Left renal cortex interstitium (tissue), 4 donors: ENCODE results near the gene CHRNB4. TPM values are rescaled to one million over a fixed set of nuclear protein-coding genes. Genes with fewer than 3 reads are reported as not detected.
A peak's percentile ranks its signal among the peaks of the same experiment; 100 is the strongest.
"Not testable (repeated sequence)": the region's sequence is repeated elsewhere in the genome, so short reads cannot be mapped to it uniquely, and the experiment has no call there.

Source experiments
- DNase-seq, 4 donors: peaks; one replicate each; pipeline ENCODE4 v3.0.0-alpha.2; 2013; ENCODE audit warnings: low read depth in 4 of 4, low spot score in 2 of 4, missing footprints in 1 of 4
- polyA plus RNA-seq, 4 donors: library from polyadenylated mRNA; unstranded; fragments of 120-200 nt; gene quantifications; one replicate each; pipeline ENCODE4 v1.2.1, GENCODE V29; 2013; ENCODE audit not compliant: insufficient read length in 4 of 4

The CHRNB4 gene, protein sequence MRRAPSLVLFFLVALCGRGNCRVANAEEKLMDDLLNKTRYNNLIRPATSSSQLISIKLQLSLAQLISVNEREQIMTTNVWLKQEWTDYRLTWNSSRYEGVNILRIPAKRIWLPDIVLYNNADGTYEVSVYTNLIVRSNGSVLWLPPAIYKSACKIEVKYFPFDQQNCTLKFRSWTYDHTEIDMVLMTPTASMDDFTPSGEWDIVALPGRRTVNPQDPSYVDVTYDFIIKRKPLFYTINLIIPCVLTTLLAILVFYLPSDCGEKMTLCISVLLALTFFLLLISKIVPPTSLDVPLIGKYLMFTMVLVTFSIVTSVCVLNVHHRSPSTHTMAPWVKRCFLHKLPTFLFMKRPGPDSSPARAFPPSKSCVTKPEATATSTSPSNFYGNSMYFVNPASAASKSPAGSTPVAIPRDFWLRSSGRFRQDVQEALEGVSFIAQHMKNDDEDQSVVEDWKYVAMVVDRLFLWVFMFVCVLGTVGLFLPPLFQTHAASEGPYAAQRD
- 1 to 10 TPM; 2.5 to 3.9 (median 2.8) TPM for polyA plus RNA-seq

DNA sequence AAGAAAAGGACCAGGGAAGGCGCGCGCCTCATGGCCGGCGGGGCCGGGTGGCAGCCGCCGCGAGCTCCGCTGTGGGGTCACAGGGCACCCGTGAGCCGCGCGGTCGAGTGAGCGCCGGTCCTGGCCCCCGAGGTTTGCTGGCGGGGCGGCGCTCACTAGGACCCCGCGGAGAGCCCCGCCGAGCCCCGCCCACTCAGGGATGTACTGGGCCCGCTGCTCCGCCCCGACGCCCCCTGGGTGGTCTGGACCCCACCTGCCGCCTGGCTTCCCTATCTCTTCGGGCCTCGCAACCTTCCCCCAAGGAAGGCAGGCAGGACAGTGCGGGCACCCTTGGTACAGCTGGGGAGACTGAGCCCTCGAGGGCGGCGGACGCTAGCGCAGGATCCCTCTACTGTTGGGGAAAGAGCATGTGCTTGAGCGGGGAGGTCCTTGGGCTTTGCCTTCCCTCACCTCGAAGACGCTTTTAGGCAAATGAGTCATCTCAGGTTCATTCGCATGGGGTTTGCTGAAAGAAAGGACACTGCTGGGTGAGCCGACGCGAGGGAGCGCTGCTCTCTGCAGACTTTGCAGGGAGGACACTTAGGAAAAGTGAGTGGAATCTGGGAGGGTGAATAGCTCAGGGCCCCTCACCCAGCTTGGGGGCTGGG is at the start of gene CHRNB4:
Gene CHRNB4, minus strand, starts transcription at position 109 of the 647 bp plus-strand sequence. Its CDS starts 77 bp downstream, at position 32.
- DNase-seq = peak in 1 of 4 donors; percentile 48

DNA sequence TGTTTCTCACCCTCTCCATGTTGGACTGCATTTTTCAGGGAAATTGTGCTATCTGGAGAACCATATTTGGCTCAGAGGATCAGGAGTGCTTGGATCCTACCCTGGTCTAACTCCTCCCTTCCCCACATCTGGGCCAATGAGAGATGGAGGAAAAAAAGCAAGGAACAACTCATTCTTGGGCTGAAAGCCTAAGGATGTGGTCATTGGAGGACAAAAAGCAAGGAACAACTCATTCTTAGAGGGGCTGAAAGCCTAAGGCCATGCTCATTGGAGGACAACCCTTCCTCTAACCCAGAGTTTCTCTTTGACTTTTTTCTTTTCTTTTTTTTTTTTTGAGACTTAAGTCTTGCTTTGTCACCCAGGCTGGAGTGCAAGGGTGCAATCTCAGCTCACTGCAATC is 48.6 kb upstream of the CHRNB4 start:
- DNase-seq = no peak

DNA sequence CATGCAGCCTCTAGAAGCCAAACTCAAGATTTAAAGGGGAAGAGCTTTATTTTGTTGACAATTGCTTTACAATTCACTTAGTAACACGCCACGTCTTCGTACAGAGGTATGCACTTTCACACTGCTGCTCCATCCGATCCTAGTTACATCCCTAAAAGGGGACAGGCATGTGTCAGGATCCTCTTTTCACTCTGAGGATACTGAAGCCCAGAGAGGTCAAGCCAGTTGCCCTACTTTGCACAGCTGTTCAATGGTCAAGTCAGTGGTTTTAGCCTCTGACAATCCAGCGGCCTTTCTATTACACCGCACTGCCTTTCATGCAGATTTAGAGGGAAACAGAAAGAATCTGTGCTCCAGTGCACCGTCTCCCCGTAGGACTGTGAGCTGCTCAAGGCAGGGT is 44.9 kb upstream of the CHRNB4 start:
- no peak for DNase-seq

DNA sequence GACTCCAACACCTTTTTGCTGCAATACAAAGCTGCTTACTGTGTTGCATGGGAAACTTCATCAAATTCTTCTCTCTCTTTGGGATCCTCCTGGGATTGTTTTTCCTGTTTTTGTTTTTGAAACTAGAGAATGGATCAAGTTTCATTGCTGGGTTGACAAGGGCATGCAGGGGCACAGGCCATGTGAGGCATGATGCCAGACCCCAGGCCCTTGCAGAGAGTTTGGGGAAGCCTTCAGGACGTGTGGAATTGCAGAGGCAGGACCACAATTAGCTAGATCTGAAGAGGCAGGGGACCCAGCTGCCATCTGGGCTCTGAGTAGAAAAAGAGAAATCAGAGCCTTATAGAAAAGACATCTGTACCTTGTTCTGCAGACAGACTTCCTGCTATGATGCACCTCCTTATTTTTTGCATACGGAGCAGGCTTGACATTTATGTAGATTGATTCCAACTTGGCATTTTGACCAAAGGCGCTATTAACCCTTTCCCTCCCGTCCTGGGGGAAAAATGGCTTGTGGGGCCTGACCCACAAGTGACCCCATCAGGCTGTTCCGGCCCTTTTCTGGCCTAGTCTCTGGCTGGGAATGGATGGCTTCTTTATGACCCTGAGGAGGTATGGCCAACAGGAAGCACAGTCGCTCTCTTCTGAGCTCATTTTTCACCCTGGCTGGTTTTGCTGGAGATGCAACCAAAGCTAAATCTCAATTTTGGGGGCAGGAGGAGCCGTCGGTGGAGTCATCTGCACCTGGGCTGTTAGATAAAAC is 44.3 kb upstream of the CHRNB4 start:
- no peak for DNase-seq

DNA sequence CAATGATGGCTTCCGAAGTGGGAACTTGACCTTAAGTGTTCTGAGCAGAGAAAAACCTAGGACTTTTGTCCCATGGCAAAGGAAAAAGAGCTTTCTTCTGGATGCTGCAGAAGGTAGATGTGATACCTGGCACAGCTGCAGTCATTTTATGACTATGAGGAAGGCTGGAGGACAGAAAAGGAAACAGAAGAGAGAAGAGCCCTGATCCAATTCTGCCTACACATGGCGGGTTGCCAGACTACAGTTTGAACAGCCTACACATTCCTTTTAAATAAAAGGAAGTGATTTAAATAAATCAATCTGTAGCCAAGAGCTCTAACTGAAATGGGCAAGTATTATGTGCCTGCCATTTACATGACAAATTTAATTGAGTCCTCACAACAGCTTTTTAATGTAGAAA is 43.6 kb upstream of the CHRNB4 start:
- DNase-seq = no peak

DNA sequence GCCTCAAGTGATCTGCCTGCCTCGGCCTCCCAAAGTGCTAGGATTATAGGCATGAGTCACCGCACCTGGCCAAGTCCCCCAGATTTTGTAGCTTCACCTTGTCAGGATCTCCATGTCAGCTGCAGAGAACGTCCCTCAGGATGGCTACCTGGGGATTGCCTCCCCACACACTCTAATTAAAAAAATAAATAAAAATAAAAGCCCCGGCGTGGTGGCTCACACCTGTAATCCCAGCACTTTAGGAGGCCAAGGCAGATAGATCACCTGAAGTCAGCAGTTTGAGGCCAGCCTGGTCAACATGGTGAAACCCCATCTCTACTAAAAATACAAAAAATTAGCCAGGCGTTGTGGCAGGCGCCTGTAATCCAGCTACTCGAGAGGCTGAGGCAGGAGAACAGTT is 42.6 kb upstream of the CHRNB4 start:
- DNase-seq = not testable (repeated sequence)

DNA sequence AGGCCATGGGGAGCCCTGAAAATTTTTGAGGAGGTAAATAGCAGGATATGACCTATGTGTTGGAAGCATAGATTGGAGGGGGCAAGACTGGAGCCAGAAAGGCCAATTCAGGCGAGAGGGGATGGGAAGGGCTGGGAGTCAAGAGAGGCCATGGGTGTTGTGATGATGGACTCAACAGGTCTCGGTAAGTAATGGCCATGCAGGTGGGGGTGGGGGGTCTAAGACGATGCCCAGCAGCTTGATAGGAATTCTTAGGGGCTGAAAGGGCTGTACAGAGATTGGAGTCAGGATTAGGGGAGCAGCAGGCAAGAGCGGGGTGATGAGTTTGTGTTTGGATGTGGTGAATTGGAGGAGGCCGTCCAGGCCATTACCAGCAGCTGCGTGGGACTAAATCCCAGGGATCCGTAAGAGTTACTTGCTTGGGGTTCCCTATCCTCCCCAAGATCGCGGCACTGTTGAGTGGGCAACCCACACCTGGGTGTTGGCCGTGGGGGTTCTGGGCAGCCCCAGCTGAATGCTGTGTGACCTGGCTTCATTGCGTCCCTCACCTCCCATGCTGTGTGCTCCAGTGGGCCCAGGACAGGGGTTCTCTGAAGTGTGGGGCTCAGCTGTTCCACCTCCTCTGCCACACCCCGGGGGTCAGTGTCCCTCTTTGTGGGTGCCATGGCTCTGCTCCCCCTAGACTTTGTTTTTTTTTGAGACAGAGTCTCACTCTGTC is 41.8 kb upstream of the CHRNB4 start:
- DNase-seq = no peak

DNA sequence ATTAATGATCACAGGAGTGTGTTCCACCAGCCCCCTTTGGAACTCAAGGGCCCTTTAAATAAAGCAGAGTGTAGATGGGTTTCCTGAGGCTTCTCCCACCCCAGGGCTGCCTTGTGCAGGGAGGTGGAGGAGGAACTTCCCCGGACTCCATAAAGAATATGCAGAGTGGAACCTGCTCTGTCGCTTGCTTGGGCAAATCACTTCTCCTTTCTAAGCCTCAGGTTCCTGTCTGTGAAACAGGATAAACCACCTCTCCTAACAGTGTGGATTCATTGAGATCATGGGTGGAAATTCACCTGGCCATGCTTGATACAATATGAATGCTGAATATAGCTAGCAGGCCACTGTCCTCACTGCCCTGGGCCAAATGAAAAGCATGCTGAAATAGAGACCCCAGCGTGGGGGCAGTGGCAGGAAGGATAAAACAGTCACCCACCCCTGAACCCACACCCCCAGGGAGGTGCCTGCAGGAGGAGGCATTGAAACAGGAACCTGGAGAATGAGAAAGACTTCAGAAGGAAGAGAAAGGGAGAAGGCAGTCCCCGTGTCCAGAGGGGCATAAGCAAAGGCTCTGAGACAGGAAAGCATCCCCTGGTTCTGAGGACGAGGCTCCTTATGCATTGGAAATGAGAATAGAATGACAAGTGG is 41.1 kb upstream of the CHRNB4 start:
- DNase-seq = no peak

DNA sequence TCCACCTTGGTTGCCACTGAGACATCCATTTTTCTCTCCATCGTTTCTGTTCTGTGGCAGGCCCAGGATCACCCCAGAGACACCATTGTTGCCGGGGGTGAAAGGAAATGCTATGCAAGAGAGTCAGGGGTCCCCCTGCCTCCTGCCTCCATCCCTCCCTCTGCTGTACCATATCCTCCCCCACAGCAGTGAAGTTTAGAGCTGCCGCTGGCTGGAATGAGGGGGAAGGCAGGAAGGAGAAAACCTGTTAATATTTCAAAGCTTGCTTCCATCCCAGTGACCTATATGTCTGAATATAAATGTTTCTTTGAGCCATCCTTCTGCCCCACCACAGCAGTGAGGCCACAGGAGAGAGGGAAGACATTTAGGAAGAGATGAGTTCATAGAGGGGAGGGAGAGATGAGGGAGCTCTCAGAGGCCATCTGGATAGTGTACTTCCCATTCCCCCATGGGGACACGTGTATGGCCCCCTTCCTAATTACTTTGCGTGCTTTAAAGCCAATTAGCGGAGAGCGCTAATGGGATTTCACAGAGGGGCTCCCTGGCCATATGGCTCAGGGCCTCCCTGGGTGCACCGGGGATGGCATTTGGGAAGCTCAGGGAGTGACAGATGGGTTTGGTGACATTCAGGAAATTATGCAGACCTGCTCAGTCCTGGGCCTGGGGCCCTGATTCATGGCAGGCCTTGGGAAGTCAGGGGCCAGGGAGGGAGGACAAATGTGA is 40.4 kb upstream of the CHRNB4 start:
- DNase-seq = no peak

DNA sequence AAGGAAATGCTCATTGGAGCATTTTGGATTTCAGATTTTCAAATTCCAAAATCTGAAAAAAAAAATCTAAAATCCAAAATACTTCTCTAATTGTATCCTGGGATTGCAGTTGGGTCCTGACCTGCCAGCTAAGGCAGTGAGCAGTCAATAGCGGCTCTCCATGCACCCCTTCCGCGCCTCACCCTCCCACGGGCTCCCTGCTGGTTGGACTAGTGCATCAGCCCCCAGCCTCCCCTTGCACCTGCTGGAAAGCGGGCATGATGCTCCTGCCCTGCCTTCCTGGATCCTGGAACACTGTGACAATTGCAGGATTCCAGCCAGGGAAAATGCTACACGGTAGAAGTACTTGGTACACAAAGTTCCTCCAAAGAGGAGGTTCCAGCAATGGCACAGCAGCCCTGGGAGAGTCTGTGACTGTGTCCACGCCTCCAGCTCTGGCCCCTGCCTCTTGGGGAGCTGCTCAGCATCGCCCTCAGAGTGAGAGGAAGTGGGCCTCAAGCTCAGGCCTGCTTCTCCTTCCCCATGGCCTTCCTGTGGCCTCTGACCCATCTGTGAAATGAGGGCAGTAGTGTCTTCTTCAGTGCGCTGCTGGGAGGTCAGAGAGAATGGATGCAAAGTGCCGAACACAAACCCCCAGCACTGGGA is 39.5 kb upstream of the CHRNB4 start:
- DNase-seq = no peak

DNA sequence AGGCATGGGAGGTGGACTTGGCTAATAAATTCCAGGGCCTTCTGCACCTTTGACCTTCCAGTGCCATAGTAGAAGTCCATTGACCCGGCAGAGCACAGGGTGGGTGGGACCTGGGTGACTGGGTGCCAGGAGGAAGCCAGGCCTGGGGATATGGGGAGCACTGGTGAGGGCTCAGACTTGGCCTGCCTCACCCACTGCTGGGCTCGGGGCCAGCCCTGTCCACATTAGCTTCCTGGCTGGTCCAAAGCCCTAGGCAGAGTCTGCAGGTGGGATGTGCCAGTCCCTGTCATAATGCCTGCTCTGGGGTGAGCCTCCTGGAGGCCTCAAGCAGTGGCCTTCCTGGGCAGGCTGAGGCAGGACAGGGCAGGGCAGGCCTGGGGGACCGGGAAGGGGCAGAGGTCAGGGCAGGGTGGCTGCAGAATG is 38.1 kb upstream of the CHRNB4 start:
- no peak for DNase-seq

DNA sequence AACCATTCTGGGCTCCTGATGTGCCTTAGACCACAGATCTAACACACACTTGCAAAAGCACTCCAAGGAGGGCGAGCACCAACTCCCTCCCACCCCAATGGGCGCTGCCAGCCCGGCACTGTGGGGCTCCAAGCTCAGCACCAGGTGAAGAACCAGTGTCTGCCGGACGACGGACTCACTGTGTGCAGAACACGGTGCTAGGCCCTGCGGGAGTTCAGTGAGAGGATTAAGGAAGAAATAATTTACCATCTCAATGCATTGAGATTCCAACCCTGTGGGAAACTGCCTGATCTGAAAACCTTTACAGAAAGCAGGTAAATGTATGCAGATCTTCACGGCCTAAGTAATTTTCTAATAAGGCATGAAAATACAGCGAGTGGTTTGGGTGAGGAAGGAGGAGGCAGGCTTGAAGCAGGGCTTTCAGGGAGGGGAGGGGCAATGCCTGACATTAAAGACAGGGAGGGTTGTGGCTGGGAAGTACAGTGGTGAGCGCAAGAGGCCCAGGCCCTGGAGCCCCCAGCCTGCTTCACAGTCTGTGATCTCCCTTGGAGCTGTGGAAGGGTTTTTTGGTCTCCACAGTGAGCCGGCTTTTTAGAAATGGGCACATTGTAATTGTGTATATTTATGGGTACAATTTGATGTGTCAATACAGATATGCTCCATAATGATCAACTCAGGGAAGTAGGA is 35.6 kb upstream of the CHRNB4 start:
- DNase-seq = no peak

DNA sequence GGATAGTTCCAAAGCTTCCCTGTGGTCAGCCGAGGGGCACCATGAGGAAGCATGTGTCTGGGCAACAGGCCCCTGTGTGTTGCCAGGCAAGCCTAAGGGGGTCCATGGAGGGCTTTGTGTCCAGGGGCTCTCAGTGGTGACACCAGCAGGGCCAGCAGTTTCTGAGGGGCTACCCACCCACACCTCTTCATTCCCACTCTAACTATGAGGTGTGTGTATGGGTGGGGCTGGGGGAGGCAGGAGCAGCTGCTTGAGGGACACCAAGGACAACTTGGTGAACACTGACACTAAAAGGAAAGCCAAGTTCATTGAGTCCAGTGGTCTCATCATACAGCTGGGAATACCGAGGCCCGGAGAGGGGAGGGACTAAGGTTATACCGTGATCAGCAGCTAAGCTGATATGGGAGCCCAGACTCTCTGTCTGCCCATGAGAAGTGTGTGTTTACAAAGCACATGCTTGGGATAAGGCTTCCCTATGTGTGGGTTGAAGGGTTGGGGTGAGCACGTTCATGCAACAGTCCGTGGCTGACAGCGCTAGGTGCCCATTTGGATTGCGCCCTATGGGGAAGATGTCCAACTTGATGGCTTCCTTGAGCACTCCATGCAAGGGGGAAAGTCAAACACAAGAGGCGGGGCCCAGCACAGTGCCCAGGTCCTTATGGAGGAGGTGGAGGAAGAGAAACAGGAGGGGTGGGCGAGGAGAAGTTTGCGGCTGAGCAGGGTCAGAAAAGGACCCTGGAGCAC is 34.8 kb upstream of the CHRNB4 start:
- DNase-seq = no peak

DNA sequence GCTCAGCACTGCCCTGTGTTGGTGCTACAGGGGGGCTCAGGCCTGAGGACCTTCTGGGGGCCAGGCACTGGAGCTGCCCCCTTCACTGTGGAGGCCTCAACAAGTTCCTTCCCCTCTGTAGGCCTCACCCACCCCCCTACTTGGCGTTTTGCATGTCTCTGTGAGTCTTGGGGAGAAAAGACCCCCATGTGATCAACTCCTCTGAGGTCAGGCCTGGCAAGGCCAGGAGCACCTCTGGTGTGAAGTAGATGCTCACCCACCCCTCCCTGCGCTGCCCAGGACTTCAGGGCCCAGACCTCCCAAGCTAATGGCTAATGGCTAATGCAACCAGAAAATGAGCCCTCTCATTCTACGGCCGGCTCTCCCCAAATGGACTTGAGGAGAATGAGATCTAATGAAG is 34.2 kb upstream of the CHRNB4 start:
- no peak for DNase-seq

DNA sequence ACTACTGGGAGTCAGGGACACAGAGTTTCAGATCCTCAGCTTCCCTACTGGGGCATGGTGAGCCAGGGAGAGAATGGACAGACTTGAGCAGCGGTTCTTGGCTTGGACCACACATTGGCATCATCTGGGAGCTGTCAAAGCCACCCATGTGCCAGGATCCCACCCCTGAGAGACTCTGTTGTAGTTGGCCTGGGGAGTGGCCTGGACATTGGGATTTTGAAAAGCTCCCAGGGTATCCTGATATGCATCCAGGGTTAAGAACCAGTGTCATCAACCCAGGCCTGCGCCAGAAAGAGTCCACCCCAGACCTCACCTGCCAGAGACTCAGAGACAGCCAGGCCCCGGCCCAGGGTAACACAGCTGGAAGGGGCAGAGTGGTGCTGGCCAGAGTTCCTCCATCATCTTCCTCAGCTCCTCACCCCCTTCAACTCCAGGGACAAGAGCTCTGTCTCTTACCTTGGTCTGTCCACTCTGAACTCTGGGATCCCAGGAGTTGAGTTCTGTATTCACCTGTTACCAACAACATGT is 33.0 kb upstream of the CHRNB4 start:
- DNase-seq = no peak

DNA sequence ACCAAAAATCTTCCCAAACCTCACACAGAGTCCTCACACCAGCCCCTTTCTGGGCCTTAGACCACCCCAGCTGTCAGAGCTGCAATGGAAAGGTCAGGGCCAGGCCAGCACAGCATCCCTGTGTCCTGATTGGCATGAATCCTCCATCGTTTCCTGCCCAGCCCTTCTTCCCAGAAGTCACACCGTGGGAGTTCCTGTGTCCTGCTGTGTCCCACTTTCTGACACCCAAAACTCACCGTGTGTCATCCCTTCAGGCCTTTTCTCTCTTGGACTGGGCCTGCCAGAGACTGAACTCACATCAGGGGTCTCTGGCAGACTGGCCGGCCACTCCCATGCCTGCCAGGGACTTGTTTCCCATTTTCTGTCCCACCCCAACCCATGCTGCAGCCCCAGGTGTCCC is 32.5 kb upstream of the CHRNB4 start:
- DNase-seq = no peak

DNA sequence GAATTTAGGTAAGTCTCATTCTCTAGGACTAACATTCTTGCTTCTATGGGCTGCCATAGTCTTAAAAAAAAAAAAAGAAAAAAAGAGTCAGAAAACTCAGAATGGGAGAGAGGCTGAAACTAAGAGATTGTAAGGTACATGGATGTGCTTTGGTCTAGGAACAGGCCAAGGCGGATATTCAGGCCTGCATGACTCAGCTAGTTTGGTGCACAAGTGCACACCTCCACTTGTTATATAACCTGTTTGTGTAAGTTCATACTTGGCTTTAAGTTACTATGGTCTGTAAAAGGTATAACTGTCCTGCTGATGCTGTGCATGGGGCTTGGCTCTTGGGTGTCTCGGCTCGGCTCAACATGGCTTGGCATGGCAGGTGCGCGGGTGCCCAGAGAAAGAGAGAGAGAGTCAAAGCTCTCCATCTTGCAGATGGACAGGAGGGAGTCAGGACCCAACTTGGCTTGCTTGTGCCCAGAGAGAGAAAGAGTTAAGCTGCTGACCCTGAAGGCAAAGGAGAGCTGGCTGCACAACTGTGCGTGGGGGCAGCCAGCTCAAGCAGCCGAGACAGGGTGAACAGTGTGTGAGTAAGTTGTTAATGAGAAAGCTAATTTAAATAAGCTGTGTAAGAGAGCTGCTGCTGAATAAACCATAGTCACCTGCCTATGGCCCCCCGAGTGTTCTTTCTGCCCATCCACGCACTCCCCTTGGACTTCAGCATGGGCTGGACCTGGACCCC is 31.4 kb upstream of the CHRNB4 start:
- DNase-seq = no peak
